ENCODE data around the gene MUSK. TPM values are rescaled to one million over a fixed set of nuclear protein-coding genes. Genes with fewer than 3 reads are reported as not detected.

Gene MUSK
- total RNA-seq, 1 donor from 2014 or later, result not detected

DNA sequence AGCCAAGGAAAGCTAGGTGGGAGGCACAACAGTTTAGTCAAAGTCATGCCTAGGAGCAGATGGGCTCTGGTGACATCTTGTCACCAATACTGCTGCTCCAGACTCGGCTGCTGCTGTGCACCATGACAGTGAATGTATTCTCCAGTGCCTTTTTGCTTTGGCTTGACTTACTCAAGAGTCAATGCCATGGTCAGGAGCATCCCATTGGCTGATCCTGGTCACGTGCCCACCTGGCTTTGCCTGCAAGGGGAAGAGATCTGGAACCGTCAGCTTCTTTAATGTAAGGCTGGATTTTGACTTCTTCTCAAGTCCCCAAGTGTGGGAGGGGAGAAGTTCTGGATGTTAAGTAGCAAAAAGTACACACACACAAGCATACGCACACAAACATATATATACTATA, 19.9 kb upstream of the MUSK start:
- H3K4me3 Mint-ChIP-seq, result no peak overlapping the region
- H3K27ac Mint-ChIP-seq (ENCODE audit: unreplicated experiment), result no peak overlapping the region
- H3K27me3 Mint-ChIP-seq (ENCODE audit: low read depth), result no peaks in the 10 kb centered on the region
- TF ChIP-seq, protein P1, sequence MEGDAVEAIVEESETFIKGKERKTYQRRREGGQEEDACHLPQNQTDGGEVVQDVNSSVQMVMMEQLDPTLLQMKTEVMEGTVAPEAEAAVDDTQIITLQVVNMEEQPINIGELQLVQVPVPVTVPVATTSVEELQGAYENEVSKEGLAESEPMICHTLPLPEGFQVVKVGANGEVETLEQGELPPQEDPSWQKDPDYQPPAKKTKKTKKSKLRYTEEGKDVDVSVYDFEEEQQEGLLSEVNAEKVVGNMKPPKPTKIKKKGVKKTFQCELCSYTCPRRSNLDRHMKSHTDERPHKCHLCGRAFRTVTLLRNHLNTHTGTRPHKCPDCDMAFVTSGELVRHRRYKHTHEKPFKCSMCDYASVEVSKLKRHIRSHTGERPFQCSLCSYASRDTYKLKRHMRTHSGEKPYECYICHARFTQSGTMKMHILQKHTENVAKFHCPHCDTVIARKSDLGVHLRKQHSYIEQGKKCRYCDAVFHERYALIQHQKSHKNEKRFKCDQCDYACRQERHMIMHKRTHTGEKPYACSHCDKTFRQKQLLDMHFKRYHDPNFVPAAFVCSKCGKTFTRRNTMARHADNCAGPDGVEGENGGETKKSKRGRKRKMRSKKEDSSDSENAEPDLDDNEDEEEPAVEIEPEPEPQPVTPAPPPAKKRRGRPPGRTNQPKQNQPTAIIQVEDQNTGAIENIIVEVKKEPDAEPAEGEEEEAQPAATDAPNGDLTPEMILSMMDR (conservative IDR thresholded peaks at IDR 0.05), result no peak
- no peaks in the 10 kb centered on the region for H3K4me1 Mint-ChIP-seq
- no peaks in the 10 kb centered on the region for H3K9me3 Mint-ChIP-seq
- H3K36me3 Mint-ChIP-seq (ENCODE audit: low read depth), result no peaks in the 10 kb centered on the region
- no peak for DNase-seq (ENCODE audit: low read depth, low spot score)

DNA sequence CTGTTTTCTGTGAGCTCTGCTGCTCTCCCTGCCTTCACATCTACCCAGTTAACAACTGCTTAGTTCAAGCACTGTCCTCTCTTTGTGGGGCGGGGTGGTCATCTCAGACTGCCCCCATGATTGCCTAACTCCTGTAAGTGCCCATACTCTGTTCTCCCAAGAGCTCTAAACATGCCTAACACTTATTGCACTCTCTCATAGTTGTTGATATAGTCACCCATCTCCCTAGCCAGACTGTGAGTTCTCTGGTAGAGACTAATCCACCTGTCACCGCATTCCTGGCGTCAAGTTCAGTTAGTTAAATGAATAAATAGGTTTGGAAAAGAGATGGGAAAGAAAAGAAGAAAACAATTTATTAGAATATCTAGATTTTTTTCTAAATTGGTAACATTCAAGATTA, 18.3 kb upstream of the MUSK start:
- Mint-ChIP-seq H3K27me3 (ENCODE audit: low read depth) (no peaks in the 10 kb centered on the region), H3K4me3 (no peak overlapping the region)

DNA sequence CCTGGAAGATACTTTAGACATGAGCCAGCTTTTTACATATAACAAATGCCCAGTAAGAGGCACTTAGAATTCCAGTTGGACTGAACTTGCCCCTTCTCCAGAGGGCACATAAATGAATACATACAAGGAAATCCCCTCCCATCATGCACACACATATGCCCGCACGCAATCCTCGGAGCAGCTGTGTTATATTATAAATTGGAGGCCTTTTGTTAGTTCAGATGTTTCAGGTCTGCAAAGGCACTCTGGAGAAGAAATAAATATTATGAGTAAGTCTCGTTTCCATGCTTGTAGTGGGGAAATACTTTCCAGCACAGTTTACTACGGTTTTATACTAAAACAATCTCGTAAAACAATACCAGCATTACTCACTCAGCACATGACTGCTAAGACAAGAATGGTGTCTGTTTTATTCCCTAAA, 17.6 kb upstream of the MUSK start:
- TF ChIP-seq, protein P1 (conservative IDR thresholded peaks at IDR 0.05), result no peak
- H3K27me3 Mint-ChIP-seq (ENCODE audit: low read depth), result no peaks in the 10 kb centered on the region
- H3K9me3 Mint-ChIP-seq, result no peaks in the 10 kb centered on the region
- H3K4me3 Mint-ChIP-seq, result no peak overlapping the region
- no peaks in the 10 kb centered on the region for H3K4me1 Mint-ChIP-seq
- no peaks in the 10 kb centered on the region for H3K36me3 Mint-ChIP-seq (ENCODE audit: low read depth)
- no peak overlapping the region for H3K27ac Mint-ChIP-seq (ENCODE audit: unreplicated experiment)
- DNase-seq (ENCODE audit: low read depth, low spot score), result no peak

More for the DNA sequence above, 18.3 kb upstream of the MUSK start:
- no peak overlapping the region for H3K27ac Mint-ChIP-seq (ENCODE audit: unreplicated experiment)
- no peak for DNase-seq (ENCODE audit: low read depth, low spot score)
- no peaks in the 10 kb centered on the region for H3K4me1 Mint-ChIP-seq
- TF ChIP-seq, protein P1 (conservative IDR thresholded peaks at IDR 0.05), result no peak
- no peaks in the 10 kb centered on the region for H3K36me3 Mint-ChIP-seq (ENCODE audit: low read depth)
- H3K9me3 Mint-ChIP-seq, result no peaks in the 10 kb centered on the region

DNA sequence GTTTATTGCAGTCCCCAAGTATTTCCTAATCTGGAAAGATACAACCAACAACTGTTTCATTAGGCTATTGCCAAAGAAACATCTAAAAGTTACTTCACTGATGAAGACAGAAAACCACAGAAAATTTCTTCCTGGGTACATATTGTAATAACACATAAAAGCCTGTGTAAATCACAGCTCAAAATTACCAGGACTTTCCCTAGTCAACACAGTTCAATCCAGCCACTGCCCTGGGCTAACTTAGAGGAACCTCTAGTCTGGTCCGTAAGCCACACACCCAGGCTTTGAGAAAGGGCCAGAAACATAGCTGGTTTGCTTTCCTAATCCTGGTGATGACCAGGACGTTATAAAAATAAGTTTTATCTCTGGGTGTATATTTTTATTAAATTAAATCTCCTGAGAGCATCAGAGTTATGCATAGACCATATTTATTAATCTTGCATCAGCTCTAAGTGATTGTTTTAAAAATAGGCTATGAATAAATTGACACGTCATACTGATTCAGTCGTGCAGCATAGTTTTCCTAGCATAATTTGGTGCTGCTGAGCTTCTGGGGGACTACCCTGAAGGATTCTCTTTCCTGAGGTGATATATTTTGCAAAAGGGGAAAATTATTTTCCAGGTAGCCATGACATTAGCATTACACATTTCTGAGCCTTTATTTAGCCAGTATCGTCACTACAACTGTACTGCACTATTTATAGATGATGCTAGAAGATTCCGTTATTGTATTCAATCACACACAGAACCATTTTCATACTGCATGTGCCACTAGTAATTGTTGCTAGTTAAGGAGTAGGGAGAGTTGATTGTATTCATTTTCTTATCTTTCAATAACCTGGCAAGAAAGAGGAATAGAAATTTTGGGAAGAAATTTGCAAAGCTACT, 12.6 kb upstream of the MUSK start:
- peaks cover 4% of the 10 kb centered on the region for H3K9me3 Mint-ChIP-seq
- TF ChIP-seq, protein P1 (conservative IDR thresholded peaks at IDR 0.05), result no peak
- no peak overlapping the region for H3K27ac Mint-ChIP-seq (ENCODE audit: unreplicated experiment)
- H3K27me3 Mint-ChIP-seq (ENCODE audit: low read depth), result no peaks in the 10 kb centered on the region
- H3K36me3 Mint-ChIP-seq (ENCODE audit: low read depth), result no peaks in the 10 kb centered on the region
- H3K4me1 Mint-ChIP-seq, result no peaks in the 10 kb centered on the region
- no peak for DNase-seq (ENCODE audit: low read depth, low spot score)
- H3K4me3 Mint-ChIP-seq, result no peak overlapping the region

DNA sequence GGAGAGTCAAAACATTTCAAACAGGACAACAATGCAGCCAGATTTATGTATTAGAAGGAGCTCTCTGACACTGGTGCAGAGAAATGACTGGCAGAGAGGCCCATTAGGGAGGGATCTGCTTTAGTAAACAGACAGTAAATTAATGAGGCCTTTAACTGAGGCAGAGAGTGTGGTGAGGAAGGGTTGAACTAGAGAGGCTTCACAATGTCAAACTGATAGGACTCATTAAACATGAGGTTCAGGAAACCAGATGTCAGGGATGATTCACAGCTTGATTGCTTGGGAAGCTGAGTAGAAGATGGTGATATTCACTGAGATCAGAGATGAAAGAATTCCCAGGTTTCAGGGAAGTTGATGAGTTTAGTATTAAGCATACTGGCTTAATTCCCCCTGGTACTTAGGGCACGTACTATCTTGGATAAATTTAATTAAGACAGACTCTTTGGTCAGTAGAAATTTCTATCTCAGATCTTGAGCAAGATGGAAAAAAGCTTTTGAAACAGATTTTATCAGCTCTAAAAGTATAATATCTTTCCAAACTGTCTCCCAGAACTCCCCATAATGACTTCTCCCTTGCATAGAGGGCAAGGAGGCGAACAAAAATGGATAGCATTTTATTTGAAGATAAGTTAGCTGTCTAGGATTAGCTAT, 8.6 kb upstream of the MUSK start:
- no peak for DNase-seq (ENCODE audit: low read depth, low spot score)
- no peak overlapping the region for H3K4me3 Mint-ChIP-seq
- peaks cover 4% of the 10 kb centered on the region for H3K9me3 Mint-ChIP-seq
- no peaks in the 10 kb centered on the region for H3K4me1 Mint-ChIP-seq
- TF ChIP-seq, protein P1 (conservative IDR thresholded peaks at IDR 0.05), result no peak
- no peaks in the 10 kb centered on the region for H3K27me3 Mint-ChIP-seq (ENCODE audit: low read depth)
- H3K36me3 Mint-ChIP-seq (ENCODE audit: low read depth), result no peaks in the 10 kb centered on the region
- H3K27ac Mint-ChIP-seq (ENCODE audit: unreplicated experiment), result no peak overlapping the region

Measured in neural crest cell (in vitro differentiated cells).